ENCODE data around the gene MYBL2.

The MYBL2 gene

DNA sequence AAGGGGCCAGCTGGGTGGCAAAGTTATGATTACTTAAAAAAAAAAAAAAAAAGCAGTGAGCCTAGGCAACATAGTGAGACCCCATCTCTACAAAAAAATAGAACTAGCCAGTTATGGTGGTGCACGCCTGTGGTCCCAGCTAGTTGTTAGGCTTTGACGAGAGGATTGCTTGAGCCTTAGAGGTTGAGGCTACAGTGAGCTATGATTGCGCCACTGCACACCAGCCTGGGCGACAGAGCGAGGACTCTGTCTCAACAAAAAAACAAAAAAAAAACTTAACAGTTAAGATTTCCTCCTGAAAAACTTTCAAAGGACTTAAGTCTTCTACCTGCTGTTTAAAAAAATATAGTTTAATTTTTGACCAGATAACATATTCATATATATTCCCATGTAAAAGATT is 57.5 kb downstream of the MYBL2 start:
- no peak for DNase-seq

GRCh38 chr20:43725666-43726065 is 58.8 kb downstream of the MYBL2 start:
- DNase-seq: no peak

DNA sequence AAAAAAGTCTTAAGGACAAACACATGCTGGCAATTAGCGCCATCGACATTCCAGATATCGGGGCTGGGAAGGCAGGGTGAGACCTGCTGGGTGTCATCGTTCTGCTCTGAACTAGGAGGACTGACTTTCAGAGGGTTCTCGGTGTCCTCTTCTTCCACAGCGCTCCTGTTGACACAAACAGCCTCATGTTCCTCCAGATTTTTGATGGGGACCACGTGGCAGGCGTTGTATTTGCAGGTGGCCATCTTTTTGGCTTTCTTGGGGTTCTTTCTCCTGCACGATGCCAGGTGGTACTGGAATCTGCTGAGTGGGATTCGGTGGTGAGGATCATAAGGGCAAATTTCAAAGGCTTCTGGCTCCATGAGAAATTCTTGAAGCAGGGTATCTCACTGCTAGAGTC is 59.4 kb downstream of the MYBL2 start:
- no peak for DNase-seq

DNA sequence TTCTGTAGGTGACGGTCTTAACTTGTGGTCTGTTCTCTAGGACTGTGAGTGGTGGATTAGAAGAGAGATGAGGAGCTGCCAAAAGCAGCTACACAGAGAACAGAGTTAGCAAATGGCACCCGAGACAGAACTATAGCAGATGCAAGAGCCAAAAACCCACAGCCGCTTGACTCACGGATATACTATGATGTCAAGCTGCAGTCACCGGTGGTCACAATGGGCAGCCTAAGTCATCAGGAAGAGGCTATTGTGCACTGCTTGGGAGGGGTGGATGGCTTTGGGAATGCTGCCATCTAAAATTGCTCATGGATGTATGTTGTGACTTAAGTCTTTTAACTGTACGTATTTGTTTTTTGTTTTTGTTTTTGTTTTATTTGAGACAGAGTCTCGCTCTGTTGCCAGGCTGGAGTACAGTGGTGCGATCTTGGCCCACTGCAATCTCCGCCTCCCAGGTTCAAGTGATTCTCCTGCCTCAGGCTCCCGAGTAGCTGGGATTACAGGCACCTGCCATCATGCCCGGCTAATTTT is 60.0 kb downstream of the MYBL2 start, which contains the start of gene GTSF1L:
Gene GTSF1L, minus strand, starts transcription at position 192 of the 528 bp plus-strand sequence. CDS start 308 bp downstream, outside the sequence.
- no peak for DNase-seq

GRCh38 chr20:43727980-43728590 is 61.2 kb downstream of the MYBL2 start:
- no peak for DNase-seq

- DNase-seq: no peak
Observed at GRCh38 chr20:43728686-43729255, 61.9 kb downstream of the MYBL2 start.

- DNase-seq: no peak
Observed at GRCh38 chr20:43731469-43731868, 64.6 kb downstream of the MYBL2 start.

GRCh38 chr20:43731927-43732326 is 65.0 kb downstream of the MYBL2 start:
- DNase-seq: no peak

DNA sequence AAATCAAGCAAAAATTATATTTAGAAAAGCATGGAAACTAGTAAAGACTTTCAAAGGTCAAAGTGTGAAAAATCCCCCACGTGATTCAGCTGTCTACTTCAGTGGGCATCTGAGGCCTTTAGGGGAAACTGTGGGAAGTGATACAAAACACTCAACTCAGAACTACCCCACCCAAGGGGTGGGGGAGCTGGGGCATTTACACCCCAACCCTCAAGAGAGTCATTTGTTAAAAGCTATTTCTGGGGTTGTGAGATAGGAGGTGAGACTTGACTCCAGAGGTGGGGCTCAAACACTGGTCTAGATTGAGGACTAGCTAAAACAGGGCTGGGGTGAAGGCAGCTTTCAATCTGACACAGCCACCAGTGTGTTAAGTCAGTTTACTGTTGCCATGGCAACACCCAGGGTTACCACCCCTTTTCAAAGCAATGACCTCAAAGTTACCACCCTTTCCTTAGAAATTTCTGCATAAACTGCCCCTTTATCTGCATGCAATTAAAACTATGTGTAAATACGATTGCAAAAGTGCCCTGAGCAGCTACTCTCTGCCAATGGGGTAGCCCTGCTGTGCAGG is 69.8 kb downstream of the MYBL2 start:
- DNase-seq: peak; percentile 22

GRCh38 chr20:43737925-43738324 is 71.0 kb downstream of the MYBL2 start:
- DNase-seq: no peak

- no peak for DNase-seq
Observed at GRCh38 chr20:43739148-43739749, 72.3 kb downstream of the MYBL2 start.

DNA sequence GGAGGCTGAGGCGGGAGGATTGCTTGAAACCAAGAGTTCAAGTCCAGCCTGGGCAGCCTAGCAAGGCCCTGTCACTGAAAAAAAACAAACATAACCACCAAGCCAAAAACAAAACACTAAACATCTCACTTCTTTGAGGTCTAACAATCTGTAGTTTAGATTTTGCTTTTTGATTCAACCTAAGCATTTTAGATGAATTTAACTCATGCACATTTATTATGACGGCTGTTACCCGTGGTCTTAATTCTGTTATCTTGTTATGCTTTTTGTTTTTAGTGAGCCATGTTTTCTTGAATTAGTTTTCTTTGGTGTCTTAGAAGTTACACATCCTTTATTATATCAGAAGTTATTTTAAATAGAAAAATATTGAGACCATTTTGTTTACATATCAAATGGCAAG is 73.7 kb downstream of the MYBL2 start:
- DNase-seq: no peak

DNA sequence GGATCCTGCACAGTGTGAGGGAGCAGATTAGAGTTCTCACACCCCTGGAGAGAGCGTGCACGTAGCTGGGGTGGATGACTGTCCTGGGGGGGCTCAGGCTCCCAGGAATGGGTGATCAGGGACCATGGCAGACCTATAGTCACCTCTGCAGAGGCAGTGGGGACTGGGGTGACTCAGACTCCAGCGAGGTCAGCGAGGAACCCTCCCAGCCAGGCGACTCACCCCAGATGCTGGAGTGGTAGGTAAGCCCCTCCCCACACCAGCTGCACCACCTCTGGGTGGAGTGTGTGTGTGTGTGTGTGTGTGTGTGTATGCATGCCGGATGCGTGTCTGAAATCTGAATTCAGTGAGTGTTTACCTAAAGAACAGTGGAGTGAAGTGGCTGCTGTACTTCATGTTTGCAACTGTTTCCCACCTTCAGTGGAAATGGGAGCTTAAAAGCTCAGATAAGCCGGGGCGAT is 77.3 kb downstream of the MYBL2 start:
- peak; percentile 23 for DNase-seq

DNA sequence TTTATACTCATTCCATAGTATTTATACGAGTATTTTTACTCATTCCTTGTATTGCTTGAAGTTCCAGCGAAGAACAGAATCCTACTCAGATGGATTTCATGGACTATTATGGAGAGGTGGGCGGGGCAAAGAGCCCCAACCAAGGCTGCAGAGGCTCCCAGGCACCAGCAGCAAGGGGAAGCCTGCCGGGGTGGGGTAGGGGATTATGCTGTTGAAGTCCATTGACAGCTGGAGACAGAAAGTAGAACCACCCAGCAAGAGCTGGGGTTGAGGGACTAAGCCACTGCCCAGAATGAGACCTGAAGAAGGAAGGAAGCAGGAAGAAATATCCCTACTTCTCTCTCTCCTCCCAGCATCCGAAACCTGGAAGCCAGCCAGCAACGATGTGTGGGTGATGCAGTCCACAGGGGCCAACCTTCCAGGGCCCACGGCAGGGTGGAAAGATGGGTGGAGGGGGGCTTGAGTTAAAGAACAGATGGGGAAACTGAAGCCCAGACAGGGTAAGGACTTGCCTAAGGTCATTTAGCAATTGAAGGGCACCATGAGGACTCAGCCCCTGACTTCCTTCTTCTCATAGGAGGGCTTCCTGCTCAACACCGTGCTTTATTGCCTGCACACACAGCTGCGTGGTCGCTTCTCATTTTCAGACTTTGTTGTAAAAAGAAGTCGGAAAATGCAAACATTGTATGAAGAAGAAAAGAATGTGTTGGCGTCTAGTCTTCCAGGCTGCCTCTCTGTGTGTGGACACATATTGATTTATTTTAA is 78.2 kb downstream of the MYBL2 start:
- DNase-seq: no peak

DNA sequence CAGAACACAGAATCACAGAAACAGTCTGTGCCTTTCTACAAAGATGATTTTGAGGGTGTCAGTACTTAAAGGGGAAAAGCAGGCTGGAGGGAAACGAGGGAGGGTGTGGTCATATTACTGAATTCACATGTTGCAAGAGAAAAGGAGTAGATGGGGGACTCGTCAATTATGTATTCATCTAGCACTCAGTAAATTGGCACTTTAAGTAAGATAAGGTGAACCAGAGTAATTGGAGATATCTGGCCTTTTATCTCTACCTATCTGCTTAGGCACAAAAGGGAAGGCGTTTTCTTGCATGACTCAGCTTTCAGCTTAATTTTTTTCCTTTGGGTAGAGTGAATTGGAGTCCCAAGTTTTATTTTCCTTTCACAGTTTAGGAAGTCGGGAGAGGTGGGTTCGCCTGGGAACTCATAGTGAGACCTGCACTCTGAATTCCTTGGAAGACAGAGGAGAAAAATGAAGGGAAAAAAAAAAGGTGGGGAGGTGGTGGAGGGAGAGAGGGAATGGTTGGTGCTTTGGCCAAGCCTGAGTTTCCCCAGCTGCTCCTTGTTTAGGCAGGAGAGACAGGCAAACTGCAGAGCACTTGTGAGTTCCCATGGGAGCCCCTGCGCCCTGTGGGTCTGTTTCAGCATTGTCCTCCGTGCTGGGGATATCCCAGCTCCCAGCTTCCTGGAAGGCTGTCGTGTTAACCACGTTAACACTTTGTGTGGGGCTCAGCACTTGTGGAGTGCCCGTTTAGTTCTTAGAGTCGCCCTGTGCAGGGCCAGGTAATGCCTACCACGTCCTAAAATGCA is 79.6 kb downstream of the MYBL2 start:
- DNase-seq: no peak

DNA sequence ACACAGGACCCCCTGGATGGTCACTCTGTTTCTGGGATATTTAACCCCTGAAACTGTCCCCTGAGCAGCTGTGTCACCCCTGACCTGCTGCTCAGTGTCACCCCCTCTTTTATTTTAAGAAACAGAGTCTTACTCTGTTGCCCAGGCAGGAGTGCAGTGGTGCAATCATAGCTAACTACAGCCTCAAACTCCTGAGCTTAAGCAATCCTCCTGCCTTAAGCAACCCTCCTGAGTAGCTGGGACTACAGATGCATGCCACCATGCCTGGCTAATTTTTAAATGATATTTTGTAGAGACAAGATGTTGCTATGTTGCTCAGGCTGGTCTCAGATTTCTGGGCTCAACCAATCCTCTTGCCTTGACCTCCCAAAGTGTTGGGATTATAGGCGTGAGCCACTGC is 81.4 kb downstream of the MYBL2 start:
- no peak for DNase-seq

GRCh38 chr20:43749734-43750294 is 82.9 kb downstream of the MYBL2 start:
- peak; percentile 85 for DNase-seq

- no peak for DNase-seq
Observed at GRCh38 chr20:43750774-43751166, 83.9 kb downstream of the MYBL2 start.

GRCh38 chr20:43751167-43752050 is 84.5 kb downstream of the MYBL2 start:
- DNase-seq: peak; percentile 66

DNA sequence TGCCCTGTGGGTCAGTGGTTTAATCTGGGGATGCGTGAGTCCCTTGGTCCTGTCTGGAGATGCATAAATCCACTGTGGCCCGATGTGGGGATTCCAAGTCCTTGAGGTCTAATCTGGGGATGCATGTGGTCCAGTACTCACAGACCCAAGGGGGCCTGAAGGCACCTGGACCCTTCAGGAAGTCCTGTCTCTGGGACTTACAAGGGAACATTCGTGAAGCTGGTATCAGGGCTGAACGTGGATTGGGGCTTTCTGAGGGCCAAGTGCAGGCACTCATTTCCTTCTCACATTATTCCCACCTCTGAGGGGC is 85.1 kb downstream of the MYBL2 start:
- no peak for DNase-seq

Measured in activated naive CD4-positive, alpha-beta T cell treated with anti-CD3 and anti-CD28 coated beads, Interleukin-2, amount 50 U/mL, for 16 hours (primary cell).